Endodermal cell (in vitro differentiated cells): ENCODE results near the gene BTBD9. TPM values are rescaled to one million over a fixed set of nuclear protein-coding genes. Genes with fewer than 3 reads are reported as not detected.

Experiments used
- DNase-seq: peaks from one replicate; pipeline ENCODE4 v3.0.0-alpha.2; 2017
- H3K27ac ChIP-seq: 2 replicates; pipeline ENCODE4 v1.5.1; 2013; ENCODE audit warnings: mild to moderate bottlenecking, low read depth, low read length, moderate library complexity
- H3K27me3 ChIP-seq: 2 replicates; pipeline ENCODE4 v1.6.1; 2013; ENCODE audit warnings: mild to moderate bottlenecking, low read length, moderate library complexity; ENCODE audit not compliant: insufficient read depth, control insufficient read depth, poor library complexity, severe bottlenecking
- H3K36me3 ChIP-seq: 2 replicates; pipeline ENCODE4 v1.7.0; 2013; ENCODE audit warnings: mild to moderate bottlenecking, low read length, moderate library complexity; ENCODE audit not compliant: control insufficient read depth, insufficient read depth
- H3K4me1 ChIP-seq: one replicate; pipeline ENCODE4 v1.7.0; 2013; ENCODE audit warnings: low read length; ENCODE audit not compliant: control insufficient read depth, insufficient read depth
- H3K4me3 ChIP-seq: 2 replicates; pipeline ENCODE4 v1.5.1; 2013; ENCODE audit warnings: mild to moderate bottlenecking, low read length, moderate library complexity
- H3K9ac ChIP-seq: 2 replicates; pipeline ENCODE4 v1.6.1; 2013; ENCODE audit warnings: mild to moderate bottlenecking, low read length, moderate library complexity; ENCODE audit not compliant: poor library complexity, severe bottlenecking; ENCODE audit errors: extremely low read depth
- H3K9me3 ChIP-seq: 2 replicates; pipeline ENCODE4 v1.6.1; 2013; ENCODE audit warnings: mild to moderate bottlenecking, low read length, moderate library complexity; ENCODE audit not compliant: control insufficient read depth
- H3K27ac Mint-ChIP-seq: 2 replicates; pipeline ENCODE4 v1.8.0; 2020; ENCODE audit warnings: mixed read lengths
- H3K27me3 Mint-ChIP-seq: 2 replicates; pipeline ENCODE4 v1.8.0; 2021; ENCODE audit warnings: mild to moderate bottlenecking, mixed read lengths; ENCODE audit not compliant: insufficient read depth
- H3K36me3 Mint-ChIP-seq: 2 replicates; pipeline ENCODE4 v1.8.0; 2020; ENCODE audit warnings: low read depth, mixed read lengths
- H3K4me1 Mint-ChIP-seq: 2 replicates; pipeline ENCODE4 v1.8.0; 2020; ENCODE audit warnings: mixed read lengths
- H3K4me3 Mint-ChIP-seq: 2 replicates; pipeline ENCODE4 v1.8.0; 2020; ENCODE audit warnings: mild to moderate bottlenecking, moderate library complexity, mixed read lengths
- H3K9me3 Mint-ChIP-seq: 2 replicates; pipeline ENCODE4 v1.8.0; 2020; ENCODE audit warnings: mild to moderate bottlenecking, mixed read lengths
- CTCF ChIP-seq: fragments of 200-600 bp; sonication (generic); conservative IDR thresholded peaks from 2 replicates; pipeline ENCODE4 v1.5.0; 2021; ENCODE audit warnings: antibody characterized with exemption, mild to moderate bottlenecking
- WGBS, 2 experiments: methylation state at CpG; one replicate each; pipeline versions ENCODE4 v1.1.5 to v1.1.7; 2013; ENCODE audit warnings: missing lambda C conversion rate in 2 of 2, mixed read lengths in 1 of 2; ENCODE audit not compliant: insufficient coverage in 1 of 2, insufficient read length in 1 of 2; 5-methylcytosine and 5-hydroxymethylcytosine counted together
- total RNA-seq, 2 donors: library from RNA; stranded (reverse); fragmentation: NEBNext Ultra II Directional in 1 of 2; extraction: Animal tissue kit (Norgen Biotek cat#: 25700) in 1 of 2; gene quantifications; 2 replicates in 1 of 2; 3 replicates in 1 of 2; pipeline ENCODE4 v1.2.1, GENCODE V29; 2021

The BTBD9 gene
- total RNA-seq, 2 donors from 2014 or later: 7.6 to 12.3 TPM

GRCh38 chr6:38302838-38303237 lies 336.9 kb downstream of the BTBD9 start:
- DNase-seq: no peak
- no peak overlapping the region for H3K4me3 Mint-ChIP-seq
- TF ChIP-seq CTCF: no peak
- H3K27me3 ChIP-seq: no peaks in the 10 kb centered on the region
- peaks cover 6% of the 10 kb centered on the region for H3K9me3 Mint-ChIP-seq
- H3K27me3 Mint-ChIP-seq: no peaks in the 10 kb centered on the region
- H3K27ac ChIP-seq: no peak overlapping the region
- H3K36me3 ChIP-seq: no peaks in the 10 kb centered on the region
- peaks cover 21% of the 10 kb centered on the region for H3K4me1 Mint-ChIP-seq
- H3K4me3 ChIP-seq: no peak overlapping the region
- no peak overlapping the region for H3K27ac Mint-ChIP-seq
- H3K4me1 ChIP-seq: peaks cover 2% of the 10 kb centered on the region
- H3K9ac ChIP-seq: no peak overlapping the region
- 93% methylated on average over 2 of the region's 2 CpGs; no CpG with 5 or more reads in 1 of the 2 experiments for WGBS, 2 experiments
- no peaks in the 10 kb centered on the region for H3K36me3 Mint-ChIP-seq
- H3K9me3 ChIP-seq: peaks cover 5% of the 10 kb centered on the region

GRCh38 chr6:38302081-38302480 lies 337.6 kb downstream of the BTBD9 start:
- Mint-ChIP-seq H3K9me3 (peaks cover 6% of the 10 kb centered on the region), H3K36me3 (no peaks in the 10 kb centered on the region), H3K27ac (no peak overlapping the region), H3K27me3 (no peaks in the 10 kb centered on the region), H3K4me3 (no peak overlapping the region), H3K4me1 (peaks cover 14% of the 10 kb centered on the region)
- no peak for TF ChIP-seq CTCF
- no peaks in the 10 kb centered on the region for H3K36me3 ChIP-seq
- peaks cover 5% of the 10 kb centered on the region for H3K9me3 ChIP-seq
- no peak overlapping the region for H3K9ac ChIP-seq
- no peak overlapping the region for H3K4me3 ChIP-seq
- H3K27ac ChIP-seq: no peak overlapping the region
- no peaks in the 10 kb centered on the region for H3K27me3 ChIP-seq
- H3K4me1 ChIP-seq: peaks cover 2% of the 10 kb centered on the region
- WGBS, 2 experiments: 92 to 100% methylated on average over 1 of the region's 1 CpG
- DNase-seq: no peak

GRCh38 chr6:38290133-38290799 lies 349.5 kb downstream of the BTBD9 start:
- Histone ChIP-seq H3K27ac (no peak overlapping the region), H3K4me3 (no peak overlapping the region), H3K36me3 (no peaks in the 10 kb centered on the region), H3K9ac (no peak overlapping the region), H3K27me3 (no peaks in the 10 kb centered on the region), H3K9me3 (peaks cover 12% of the 10 kb centered on the region), H3K4me1 (no peaks in the 10 kb centered on the region)
- Mint-ChIP-seq H3K27me3 (peaks cover 10% of the 10 kb centered on the region), H3K4me1 (peaks cover 15% of the 10 kb centered on the region), H3K9me3 (peaks cover 26% of the 10 kb centered on the region), H3K27ac (peak overlapping the region; percentile 0), H3K36me3 (peaks cover 2% of the 10 kb centered on the region), H3K4me3 (no peak overlapping the region)
- DNase-seq: no peak
- 60 to 79% methylated on average over 3 of the region's 3 CpGs for WGBS, 2 experiments
- no peak for TF ChIP-seq CTCF
